ENCODE measurements around the gene ACTG2. TPM values are rescaled to one million over a fixed set of nuclear protein-coding genes. Genes with fewer than 3 reads are reported as not detected.
A peak's percentile ranks its signal among the peaks of the same experiment; 100 is the strongest.

The ACTG2 gene
- polyA plus RNA-seq, 1 donor (not counting 4 experiments of a cell fraction or from before 2014, with no cell fraction given), result not detected

- no peaks in the 10 kb centered on the region for H3K27me3 ChIP-seq (ENCODE audit: control insufficient read depth, extremely low read depth, insufficient read depth, low read length)
- H3K4me1 ChIP-seq (ENCODE audit: control insufficient read depth, extremely low read depth, insufficient read depth, low read length), result peaks cover 13% of the 10 kb centered on the region
- H3K9ac ChIP-seq (ENCODE audit: control insufficient read depth, extremely low read depth, insufficient read depth, low read length), result no peak overlapping the region
- H2AFZ ChIP-seq (ENCODE audit: control insufficient read depth, low read length), result no peak overlapping the region
- H3K9me3 ChIP-seq (ENCODE audit: control insufficient read depth, low read depth, low read length), result no peaks in the 10 kb centered on the region
- peaks cover 34% of the 10 kb centered on the region for H3K79me2 ChIP-seq (ENCODE audit: control insufficient read depth, insufficient read depth, low read length)
- no peak overlapping the region for H3K4me2 ChIP-seq (ENCODE audit: control insufficient read depth, extremely low read depth, insufficient read depth, low read depth, low read length)
- dilution Hi-C loops (cut with MboI; ENCODE audit: extremely low pct_ligation_motif_present, low sequenced_read_pairs), result no loop called here
- TF ChIP-seq CTCF (optimal IDR thresholded peaks at IDR 0.05 in 1 of 3, IDR thresholded peaks at IDR 0.05 in 1 of 3, conservative IDR thresholded peaks at IDR 0.05 in 1 of 3; ENCODE audit: extremely low read depth in 1 of 3, insufficient read depth in 2 of 3, low read length in 3 of 3) (no peak), EZH2 (IDR thresholded peaks at IDR 0.05; ENCODE audit: low read length) (no peak)
- H3K4me3 ChIP-seq (ENCODE audit: control insufficient read depth in 2 of 3, extremely low read depth in 1 of 3, insufficient read depth in 2 of 3, low read depth in 1 of 3, low read length in 3 of 3), result no peak overlapping the region
- no peaks in the 10 kb centered on the region for H3K9me1 ChIP-seq (ENCODE audit: control insufficient read depth, extremely low read depth, insufficient read depth, low read length)
- DNase-seq (ENCODE audit: low read depth, low spot score), result no peak
- no peak overlapping the region for H3K27ac ChIP-seq (ENCODE audit: control insufficient read depth, insufficient read depth, low read length)
- peaks cover 31 to 54% of the 10 kb centered on the region in 2 experiments for H3K36me3 ChIP-seq (ENCODE audit: control insufficient read depth in 2 of 2, extremely low read depth in 1 of 2, insufficient read depth in 2 of 2, low read length in 2 of 2)
- peaks cover 5% of the 10 kb centered on the region for H4K20me1 ChIP-seq (ENCODE audit: control insufficient read depth, extremely low read depth, insufficient read depth, low read length)
- FAIRE-seq, result no peak
These were observed 57.0 kb downstream of the ACTG2 start for GRCh38 chr2:73949802-73950201.

- Histone ChIP-seq H3K79me2 (ENCODE audit: control insufficient read depth, insufficient read depth, low read length) (peaks cover 24% of the 10 kb centered on the region), H2AFZ (ENCODE audit: control insufficient read depth, low read length) (no peak overlapping the region), H3K27ac (ENCODE audit: control insufficient read depth, insufficient read depth, low read length) (no peak overlapping the region), H3K27me3 (ENCODE audit: control insufficient read depth, extremely low read depth, insufficient read depth, low read length) (no peaks in the 10 kb centered on the region), H3K4me3 (ENCODE audit: control insufficient read depth in 2 of 3, extremely low read depth in 1 of 3, insufficient read depth in 2 of 3, low read depth in 1 of 3, low read length in 3 of 3) (no peak overlapping the region), H4K20me1 (ENCODE audit: control insufficient read depth, extremely low read depth, insufficient read depth, low read length) (peaks cover 5% of the 10 kb centered on the region), H3K36me3 (ENCODE audit: control insufficient read depth in 2 of 2, extremely low read depth in 1 of 2, insufficient read depth in 2 of 2, low read length in 2 of 2) (peaks cover 38 to 50% of the 10 kb centered on the region in 2 experiments), H3K9me1 (ENCODE audit: control insufficient read depth, extremely low read depth, insufficient read depth, low read length) (no peaks in the 10 kb centered on the region), H3K4me2 (ENCODE audit: control insufficient read depth, extremely low read depth, insufficient read depth, low read depth, low read length) (peak overlapping the region; percentile 32), H3K9me3 (ENCODE audit: control insufficient read depth, low read depth, low read length) (no peaks in the 10 kb centered on the region), H3K9ac (ENCODE audit: control insufficient read depth, extremely low read depth, insufficient read depth, low read length) (no peak overlapping the region), H3K4me1 (ENCODE audit: control insufficient read depth, extremely low read depth, insufficient read depth, low read length) (peaks cover 13% of the 10 kb centered on the region)
- no peak for TF ChIP-seq CTCF (optimal IDR thresholded peaks at IDR 0.05 in 1 of 3, IDR thresholded peaks at IDR 0.05 in 1 of 3, conservative IDR thresholded peaks at IDR 0.05 in 1 of 3; ENCODE audit: extremely low read depth in 1 of 3, insufficient read depth in 2 of 3, low read length in 3 of 3)
- TF ChIP-seq EZH2 (IDR thresholded peaks at IDR 0.05; ENCODE audit: low read length), result no peak
- FAIRE-seq (peak; percentile 80), DNase-seq (ENCODE audit: low read depth, low spot score) (no peak)
- dilution Hi-C loops (cut with MboI; ENCODE audit: extremely low pct_ligation_motif_present, low sequenced_read_pairs), result no loop called here
These were observed 60.0 kb downstream of the ACTG2 start for GRCh38 chr2:73952499-73953446.

All from keratinocyte (primary cell).